ENCODE data around the gene ABCD4. TPM values are rescaled to one million over a fixed set of nuclear protein-coding genes. Genes with fewer than 3 reads are reported as not detected.

Gene ABCD4
- total and polyA plus RNA-seq, 4 donors = 20.4 to 34.4 (median 29.1) TPM

DNA sequence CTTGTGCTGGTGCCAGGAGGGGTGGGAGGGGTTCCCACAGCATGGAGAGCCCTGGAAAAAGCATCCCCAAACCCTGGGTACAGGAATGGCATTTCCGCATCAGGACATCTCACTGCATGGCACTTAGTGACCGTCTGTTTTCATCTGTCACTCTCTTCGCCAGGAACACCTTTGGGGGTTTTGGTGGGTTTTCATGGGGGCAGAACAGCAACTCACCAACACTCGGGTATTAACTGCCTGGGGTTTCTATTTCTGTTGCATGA lies 60.0 kb downstream of the ABCD4 start:
- peaks cover 11 to 20% (median 14%) of the 10 kb centered on the region in 4 donors for H3K4me1 ChIP-seq (ENCODE audit: control insufficient read depth in 4 of 4, insufficient read depth in 4 of 4, low read length in 3 of 4)
- no peak overlapping the region for H3K27ac ChIP-seq (ENCODE audit: low read depth in 1 of 2, low read length in 2 of 2)
- H3K9me3 ChIP-seq (ENCODE audit: control insufficient read depth in 4 of 4, low read length in 3 of 4) = no peaks in the 10 kb centered on the region
- no peak overlapping the region for H3K9ac ChIP-seq (ENCODE audit: low read depth in 1 of 2, low read length in 2 of 2)
- H3K27me3 ChIP-seq (ENCODE audit: control insufficient read depth in 4 of 4, insufficient read depth in 4 of 4, low read length in 3 of 4) = peaks cover 6 to 27% (median 18%) of the 10 kb centered on the region in 4 donors
- DNase-seq (ENCODE audit: low spot score) = no peak
- TF ChIP-seq RXRA (IDR thresholded peaks at IDR 0.05) (no peak), FOXA2 (IDR thresholded peaks at IDR 0.05) (no peak), TAF1 (conservative IDR thresholded peaks at IDR 0.05) (no peak), HNF4G (IDR thresholded peaks at IDR 0.05) (no peak), EGR1 (IDR thresholded peaks at IDR 0.05; ENCODE audit: low read depth in 2 of 2) (no peak), RAD21 (IDR thresholded peaks at IDR 0.05) (no peak), JUND (IDR thresholded peaks at IDR 0.05) (no peak), SP1 (IDR thresholded peaks at IDR 0.05) (no peak), GABPA (IDR thresholded peaks at IDR 0.05 in 1 of 2, conservative IDR thresholded peaks at IDR 0.05 in 1 of 2) (no peak), YY1 (IDR thresholded peaks at IDR 0.05) (no peak), FOXA1 (IDR thresholded peaks at IDR 0.05) (no peak), NR2F2 (IDR thresholded peaks at IDR 0.05) (no peak)
- TF ChIP-seq, protein P1, sequence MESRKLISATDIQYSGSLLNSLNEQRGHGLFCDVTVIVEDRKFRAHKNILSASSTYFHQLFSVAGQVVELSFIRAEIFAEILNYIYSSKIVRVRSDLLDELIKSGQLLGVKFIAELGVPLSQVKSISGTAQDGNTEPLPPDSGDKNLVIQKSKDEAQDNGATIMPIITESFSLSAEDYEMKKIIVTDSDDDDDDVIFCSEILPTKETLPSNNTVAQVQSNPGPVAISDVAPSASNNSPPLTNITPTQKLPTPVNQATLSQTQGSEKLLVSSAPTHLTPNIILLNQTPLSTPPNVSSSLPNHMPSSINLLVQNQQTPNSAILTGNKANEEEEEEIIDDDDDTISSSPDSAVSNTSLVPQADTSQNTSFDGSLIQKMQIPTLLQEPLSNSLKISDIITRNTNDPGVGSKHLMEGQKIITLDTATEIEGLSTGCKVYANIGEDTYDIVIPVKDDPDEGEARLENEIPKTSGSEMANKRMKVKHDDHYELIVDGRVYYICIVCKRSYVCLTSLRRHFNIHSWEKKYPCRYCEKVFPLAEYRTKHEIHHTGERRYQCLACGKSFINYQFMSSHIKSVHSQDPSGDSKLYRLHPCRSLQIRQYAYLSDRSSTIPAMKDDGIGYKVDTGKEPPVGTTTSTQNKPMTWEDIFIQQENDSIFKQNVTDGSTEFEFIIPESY (IDR thresholded peaks at IDR 0.05) = no peak
- TF ChIP-seq, protein P2, sequence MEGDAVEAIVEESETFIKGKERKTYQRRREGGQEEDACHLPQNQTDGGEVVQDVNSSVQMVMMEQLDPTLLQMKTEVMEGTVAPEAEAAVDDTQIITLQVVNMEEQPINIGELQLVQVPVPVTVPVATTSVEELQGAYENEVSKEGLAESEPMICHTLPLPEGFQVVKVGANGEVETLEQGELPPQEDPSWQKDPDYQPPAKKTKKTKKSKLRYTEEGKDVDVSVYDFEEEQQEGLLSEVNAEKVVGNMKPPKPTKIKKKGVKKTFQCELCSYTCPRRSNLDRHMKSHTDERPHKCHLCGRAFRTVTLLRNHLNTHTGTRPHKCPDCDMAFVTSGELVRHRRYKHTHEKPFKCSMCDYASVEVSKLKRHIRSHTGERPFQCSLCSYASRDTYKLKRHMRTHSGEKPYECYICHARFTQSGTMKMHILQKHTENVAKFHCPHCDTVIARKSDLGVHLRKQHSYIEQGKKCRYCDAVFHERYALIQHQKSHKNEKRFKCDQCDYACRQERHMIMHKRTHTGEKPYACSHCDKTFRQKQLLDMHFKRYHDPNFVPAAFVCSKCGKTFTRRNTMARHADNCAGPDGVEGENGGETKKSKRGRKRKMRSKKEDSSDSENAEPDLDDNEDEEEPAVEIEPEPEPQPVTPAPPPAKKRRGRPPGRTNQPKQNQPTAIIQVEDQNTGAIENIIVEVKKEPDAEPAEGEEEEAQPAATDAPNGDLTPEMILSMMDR (IDR thresholded peaks at IDR 0.05; ENCODE audit: low read depth, low read length, missing input control) = no peak
- TF ChIP-seq, protein P3, sequence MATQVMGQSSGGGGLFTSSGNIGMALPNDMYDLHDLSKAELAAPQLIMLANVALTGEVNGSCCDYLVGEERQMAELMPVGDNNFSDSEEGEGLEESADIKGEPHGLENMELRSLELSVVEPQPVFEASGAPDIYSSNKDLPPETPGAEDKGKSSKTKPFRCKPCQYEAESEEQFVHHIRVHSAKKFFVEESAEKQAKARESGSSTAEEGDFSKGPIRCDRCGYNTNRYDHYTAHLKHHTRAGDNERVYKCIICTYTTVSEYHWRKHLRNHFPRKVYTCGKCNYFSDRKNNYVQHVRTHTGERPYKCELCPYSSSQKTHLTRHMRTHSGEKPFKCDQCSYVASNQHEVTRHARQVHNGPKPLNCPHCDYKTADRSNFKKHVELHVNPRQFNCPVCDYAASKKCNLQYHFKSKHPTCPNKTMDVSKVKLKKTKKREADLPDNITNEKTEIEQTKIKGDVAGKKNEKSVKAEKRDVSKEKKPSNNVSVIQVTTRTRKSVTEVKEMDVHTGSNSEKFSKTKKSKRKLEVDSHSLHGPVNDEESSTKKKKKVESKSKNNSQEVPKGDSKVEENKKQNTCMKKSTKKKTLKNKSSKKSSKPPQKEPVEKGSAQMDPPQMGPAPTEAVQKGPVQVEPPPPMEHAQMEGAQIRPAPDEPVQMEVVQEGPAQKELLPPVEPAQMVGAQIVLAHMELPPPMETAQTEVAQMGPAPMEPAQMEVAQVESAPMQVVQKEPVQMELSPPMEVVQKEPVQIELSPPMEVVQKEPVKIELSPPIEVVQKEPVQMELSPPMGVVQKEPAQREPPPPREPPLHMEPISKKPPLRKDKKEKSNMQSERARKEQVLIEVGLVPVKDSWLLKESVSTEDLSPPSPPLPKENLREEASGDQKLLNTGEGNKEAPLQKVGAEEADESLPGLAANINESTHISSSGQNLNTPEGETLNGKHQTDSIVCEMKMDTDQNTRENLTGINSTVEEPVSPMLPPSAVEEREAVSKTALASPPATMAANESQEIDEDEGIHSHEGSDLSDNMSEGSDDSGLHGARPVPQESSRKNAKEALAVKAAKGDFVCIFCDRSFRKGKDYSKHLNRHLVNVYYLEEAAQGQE (IDR thresholded peaks at IDR 0.05) = no peak
- TF ChIP-seq, protein P4, sequence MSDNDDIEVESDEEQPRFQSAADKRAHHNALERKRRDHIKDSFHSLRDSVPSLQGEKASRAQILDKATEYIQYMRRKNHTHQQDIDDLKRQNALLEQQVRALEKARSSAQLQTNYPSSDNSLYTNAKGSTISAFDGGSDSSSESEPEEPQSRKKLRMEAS (IDR thresholded peaks at IDR 0.05) = no peak
- TF ChIP-seq, protein P5, sequence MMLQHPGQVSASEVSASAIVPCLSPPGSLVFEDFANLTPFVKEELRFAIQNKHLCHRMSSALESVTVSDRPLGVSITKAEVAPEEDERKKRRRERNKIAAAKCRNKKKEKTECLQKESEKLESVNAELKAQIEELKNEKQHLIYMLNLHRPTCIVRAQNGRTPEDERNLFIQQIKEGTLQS (IDR thresholded peaks at IDR 0.05) = no peak
- H3K4me3 ChIP-seq (ENCODE audit: low read depth in 1 of 3, low read length in 3 of 3) = no peak overlapping the region
- H3K36me3 ChIP-seq (ENCODE audit: control insufficient read depth in 4 of 4, insufficient read depth in 3 of 4, low read depth in 1 of 4, low read length in 3 of 4) = no peaks in the 10 kb centered on the region
- WGBS = 38% methylated on average over 4 of the region's 4 CpGs

Data from liver (tissue), 9 donors.